Hindlimb muscle (tissue), 1 donor: ENCODE data around the gene ZNF618. TPM values are rescaled to one million over a fixed set of nuclear protein-coding genes. Genes with fewer than 3 reads are reported as not detected.
"Not testable (repeated sequence)": the region's sequence is repeated elsewhere in the genome, so short reads cannot be mapped to it uniquely, and the experiment has no call there.

Source experiments
- DNase-seq: peaks from one replicate; pipeline ENCODE4 v3.0.0-alpha.2; 2013
- polyA plus RNA-seq: library from polyadenylated mRNA; unstranded; fragments of 120-200 nt; gene quantifications from one replicate; pipeline ENCODE4 v1.2.1, GENCODE V29; 2013; ENCODE audit not compliant: insufficient read length

ZNF618 gene
- polyA plus RNA-seq, 1 donor: 15.1 TPM

- DNase-seq: no peak
Measured at GRCh38 chr9:113989714-113990569, 113.8 kb downstream of the ZNF618 start.

DNA sequence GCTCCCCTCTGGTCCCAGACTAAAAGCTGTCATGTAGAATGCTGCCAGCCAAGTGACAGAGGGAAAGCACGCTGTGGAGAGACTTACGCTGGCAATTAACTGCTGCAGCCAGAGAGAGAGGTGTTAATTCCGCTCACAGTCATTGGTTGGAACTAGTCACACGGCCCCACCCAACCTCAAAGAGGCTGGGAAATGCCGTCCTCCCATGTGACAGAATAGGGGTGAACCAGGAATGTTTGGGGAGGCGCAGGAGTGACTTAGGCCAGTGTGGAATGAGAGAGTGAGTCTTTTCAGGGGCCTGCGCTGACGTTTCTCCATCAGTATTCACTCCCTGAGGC is 114.4 kb downstream of the ZNF618 start:
- DNase-seq: no peak

DNA sequence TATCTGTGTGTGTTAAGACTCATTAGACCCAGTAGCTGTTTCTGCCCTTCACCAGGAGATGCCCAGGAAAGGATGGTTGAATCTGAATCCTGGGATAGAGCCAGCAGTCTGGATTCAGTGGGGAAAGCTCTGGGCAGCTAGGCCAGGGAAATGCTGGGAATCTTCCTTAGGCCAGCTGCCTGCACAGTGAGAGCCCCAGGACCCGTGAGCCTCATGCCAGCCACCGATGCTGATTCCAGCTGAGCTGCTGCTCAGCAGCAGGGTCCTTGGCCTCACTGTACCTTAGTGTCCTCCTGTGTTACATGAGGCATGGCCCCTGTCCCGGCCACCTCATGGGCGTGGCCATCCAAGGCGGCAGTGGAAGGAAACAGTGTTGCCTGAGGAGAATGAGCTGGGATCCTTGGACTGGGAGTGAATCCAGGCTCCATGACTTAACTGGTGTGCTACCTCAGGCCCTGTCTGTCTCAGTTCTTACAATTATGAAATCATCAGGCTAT is 114.9 kb downstream of the ZNF618 start:
- DNase-seq: no peak

DNA sequence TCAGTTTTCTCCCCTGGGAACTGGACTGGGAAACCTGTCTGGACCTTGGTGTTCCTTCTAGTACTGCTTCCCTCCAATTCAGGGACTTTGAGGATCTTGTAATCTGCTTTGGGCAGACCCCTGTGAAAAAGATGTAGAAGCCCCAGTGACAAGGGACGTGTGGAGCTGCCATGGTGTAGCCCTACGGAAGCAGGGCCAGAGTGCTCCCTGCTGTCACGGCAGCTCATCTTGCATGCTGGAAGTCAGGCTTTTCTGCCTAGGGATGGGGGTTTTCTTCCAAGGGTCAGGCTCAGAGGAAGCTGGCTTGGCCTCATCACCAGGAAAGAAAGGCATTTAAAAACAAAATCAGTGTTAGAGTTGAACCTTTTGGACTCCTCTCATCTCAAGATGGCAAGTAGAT is 115.6 kb downstream of the ZNF618 start:
- no peak for DNase-seq

DNA sequence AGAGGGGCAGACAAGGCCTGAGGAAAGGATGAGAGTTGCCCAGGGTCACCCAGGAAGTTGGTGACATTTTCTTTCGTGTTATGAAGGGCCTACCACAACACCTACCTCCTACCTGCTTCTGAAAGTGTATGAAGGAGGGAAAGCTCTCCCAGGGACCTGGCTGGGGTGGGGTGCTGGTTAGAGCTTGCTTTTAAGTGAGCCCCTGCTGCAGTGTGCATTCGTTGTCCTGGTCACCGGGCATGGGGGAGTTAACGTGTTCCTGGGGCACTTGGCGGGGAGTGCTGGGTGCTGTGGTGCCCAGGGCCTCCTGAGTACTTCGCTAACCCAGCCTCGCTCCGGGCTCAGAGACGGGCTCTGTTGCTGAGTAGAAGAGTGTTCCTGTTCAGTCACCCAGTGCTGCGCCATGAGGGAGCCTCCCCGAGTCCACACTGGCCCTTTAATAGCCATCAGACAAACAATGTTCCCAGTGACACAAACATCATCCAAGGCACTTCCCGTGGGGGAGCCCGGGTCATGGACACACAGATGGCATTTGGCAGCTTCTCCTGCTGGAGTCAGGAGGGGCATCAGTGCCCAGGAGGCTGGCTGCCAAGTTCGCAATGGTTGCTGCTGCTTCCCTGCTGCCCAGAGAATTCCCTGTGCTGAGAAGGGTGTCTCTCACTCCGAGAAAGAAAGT is 116.3 kb downstream of the ZNF618 start:
- no peak for DNase-seq

DNA sequence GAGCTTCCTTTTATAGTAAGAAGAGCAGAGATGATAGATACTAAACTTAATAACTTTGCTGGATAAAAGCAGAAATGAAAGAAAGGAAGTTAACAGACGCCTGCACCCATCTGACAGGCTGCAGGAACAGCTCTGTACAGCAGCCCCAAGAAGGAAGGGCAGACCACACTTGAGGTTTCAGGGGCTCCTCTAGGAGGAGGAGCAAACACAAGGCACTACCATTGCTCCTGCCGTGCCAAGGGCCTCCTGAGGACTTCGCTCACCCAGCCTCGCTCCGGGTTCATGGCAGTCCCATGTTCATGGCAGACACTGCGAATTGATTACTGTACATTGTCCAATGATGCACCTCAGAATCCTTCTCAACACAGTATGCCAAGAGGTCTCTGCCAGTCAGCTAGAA is 116.9 kb downstream of the ZNF618 start:
- no peak for DNase-seq

DNA sequence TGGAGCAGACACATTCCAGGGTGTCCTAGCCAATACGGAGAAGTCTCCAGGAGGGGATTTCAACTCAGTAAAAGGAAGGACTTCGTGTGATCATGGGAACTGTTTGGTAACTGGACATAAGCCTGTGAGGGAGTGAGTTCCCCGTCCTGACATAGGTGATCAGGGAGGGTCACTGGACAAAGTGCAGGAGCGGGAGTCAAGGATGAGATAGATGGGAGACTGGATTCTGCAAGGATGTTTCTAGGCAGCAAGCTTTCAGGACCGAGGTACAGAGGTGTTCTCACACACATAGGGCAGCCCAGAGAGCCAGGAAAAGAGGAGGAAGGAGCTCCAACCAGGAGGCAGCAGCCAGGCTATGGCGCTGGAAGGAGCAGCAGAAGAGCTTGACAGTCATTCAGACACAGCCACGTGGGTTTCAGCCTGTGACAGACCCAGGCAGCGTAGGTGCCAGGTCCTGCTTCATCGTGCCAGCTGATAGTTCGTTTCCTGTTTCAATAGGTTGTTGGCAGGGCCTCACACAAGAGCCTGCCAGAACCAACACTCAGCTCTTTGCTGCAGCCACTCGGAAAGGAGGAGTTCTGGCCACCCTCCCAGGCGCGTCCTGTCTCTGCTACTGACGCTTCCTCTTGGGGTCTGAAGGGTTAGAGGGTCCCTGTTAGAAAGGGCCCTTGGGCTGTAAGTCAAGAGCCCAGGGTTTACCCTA is 117.9 kb downstream of the ZNF618 start:
- peak; percentile 62 for DNase-seq

DNA sequence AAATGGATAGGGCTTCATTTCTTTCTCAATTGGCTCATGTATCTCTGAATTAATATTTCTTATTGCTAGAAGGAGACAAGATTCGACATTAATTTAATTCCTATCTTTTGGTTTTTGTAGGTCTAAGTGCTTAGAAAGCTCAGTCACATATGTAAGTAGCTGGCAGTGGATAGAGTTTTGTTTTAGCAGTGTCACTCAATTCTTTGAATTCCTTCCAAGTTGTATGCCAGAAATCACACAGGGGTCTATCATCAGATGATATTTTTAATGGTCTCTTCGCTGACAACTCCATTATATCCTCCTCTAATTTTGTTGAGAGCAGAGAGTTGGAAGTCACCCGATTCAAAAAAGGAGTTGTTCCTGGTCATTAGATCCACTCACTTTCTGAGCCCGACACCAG is 119.3 kb downstream of the ZNF618 start:
- DNase-seq: no peak

DNA sequence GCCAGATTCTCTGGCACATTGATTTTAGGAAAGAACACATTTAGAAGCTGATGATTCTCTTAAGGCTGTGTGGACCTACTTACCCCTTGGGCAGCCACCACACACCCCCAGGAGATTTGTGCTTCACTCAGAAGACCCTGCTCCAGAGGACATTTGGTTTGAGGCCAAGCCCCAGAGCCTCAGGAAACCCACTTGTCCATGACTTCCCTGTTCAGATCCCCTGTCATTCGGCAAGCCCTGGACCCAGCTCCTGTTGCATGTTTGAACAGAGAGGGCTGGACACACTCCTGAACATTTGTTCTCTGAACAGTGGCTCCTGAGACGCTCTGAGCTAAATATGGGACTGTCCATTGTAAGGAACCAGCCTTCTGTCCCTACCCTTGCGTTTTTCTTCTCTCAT is 119.9 kb downstream of the ZNF618 start:
- no peak for DNase-seq

DNA sequence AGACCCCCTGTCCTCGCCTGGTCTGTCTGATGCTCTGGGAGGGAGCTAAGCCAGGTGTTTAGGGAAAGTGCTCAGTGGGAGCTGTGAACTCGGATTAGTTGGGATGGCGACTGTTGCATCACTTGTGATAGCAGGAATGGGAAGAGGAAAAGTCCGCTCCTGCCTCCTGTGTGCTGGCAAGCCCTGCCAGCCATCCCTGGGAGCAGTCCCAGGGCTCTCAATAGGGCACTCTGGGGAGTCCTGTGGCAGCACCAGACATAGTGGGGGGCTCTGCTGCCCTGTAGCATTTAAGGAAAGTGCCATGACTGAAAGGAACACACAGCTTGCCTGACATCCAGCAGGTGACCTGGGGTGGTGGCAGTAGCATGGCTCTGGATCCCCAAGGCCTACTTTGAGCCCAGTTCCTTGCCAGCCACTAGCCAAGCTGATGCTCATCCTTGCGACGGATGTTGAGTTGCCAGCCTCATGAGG is 120.5 kb downstream of the ZNF618 start:
- no peak for DNase-seq

DNA sequence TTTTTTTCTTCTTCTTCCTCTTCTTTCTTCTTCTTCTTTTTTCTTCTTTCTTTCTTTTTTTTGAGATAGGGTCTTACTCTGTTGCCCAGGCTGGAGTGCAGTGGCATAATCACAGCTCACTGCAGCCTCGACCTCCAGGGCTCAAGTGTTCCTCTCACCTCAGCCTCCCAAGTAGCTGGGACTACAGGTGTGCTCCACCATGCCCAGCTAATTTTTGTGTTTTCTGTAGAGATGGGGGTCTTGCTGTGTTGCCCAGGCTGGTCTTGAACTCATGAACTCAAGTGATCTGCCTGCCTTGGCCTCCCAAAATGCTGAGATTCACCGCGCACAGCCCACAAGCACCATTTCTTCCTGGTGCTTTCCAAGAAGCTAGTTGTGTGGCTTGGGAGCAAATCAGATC is 121.0 kb downstream of the ZNF618 start:
- DNase-seq: not testable (repeated sequence)

DNA sequence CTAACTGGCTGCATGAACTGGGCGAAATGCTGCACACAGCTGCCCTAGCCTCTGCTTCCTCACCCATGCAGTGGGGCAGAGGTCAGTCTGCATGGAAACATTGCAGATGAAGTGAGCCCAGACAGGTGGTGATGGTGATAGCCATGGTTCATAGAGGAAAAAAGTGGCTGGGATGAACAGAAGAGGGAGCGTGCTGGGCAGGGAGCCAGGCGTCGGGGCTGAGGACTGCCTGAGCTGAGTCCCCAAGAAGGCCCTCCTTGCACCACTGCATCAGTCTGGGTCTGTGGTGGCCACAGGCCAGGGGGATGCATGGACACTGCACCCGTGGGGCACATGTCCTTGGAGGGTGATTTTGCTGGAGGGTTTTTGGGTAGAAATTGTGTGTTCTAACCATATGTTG is 121.5 kb downstream of the ZNF618 start:
- no peak for DNase-seq

- DNase-seq: no peak
Measured at GRCh38 chr9:113998114-113998513, 122.0 kb downstream of the ZNF618 start.

DNA sequence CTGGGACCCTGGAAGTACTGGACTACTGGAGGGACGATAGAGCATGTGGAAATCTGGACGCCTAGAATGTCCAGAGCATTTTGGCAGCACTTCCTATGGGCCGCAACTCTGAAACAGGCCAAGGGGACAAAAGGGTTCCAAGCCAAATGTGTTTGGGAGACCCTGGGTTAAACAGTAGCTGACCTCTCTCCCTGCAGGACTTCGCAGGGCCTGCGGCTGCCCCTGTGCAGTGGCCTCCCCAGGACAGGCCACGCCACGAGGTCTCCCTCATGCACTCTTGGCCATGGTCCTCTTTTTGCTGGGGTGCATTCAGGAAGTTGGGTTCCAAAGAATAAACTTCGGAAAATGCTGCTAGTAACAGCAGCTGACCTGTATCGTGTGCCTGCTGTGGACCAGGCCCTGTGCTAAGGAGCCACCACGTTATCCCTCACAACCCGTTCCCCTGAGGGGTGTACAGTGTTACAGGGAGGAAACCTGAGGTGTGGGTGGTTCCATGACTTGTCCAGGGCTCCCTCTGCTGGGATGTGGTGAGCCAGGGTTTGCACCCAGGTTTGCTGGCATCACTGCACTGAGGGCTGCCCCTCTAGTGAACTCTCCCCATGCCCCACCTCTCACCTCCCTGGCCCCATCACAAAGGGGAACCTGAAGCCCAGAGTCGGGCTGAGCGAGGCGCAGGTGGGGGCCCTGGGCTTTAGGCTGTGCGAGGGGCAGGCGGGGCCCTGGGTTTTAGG is 122.6 kb downstream of the ZNF618 start:
- no peak for DNase-seq

GRCh38 chr9:113999256-114000062 is 123.3 kb downstream of the ZNF618 start:
- no peak for DNase-seq

DNA sequence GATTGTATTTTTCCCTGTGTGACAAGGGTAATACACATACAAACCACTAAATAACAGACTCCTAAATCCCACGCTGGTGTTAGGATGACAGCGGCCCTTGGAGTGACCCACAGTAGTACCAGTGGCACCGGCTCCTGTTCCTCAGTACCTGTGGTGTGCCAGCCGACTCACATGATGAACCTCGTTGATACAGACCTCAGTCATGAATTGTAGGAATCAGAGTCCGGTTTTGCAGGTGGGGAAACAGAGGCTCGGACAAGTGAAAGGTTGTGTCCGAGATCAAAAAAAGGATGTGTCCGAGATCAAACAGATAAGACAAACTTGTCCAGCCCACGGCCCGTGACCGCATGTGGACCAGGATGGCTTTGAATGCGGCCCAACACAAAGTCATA is 124.0 kb downstream of the ZNF618 start:
- DNase-seq: no peak

- no peak for DNase-seq
Measured at GRCh38 chr9:114000671-114001409, 124.7 kb downstream of the ZNF618 start.

- DNase-seq: no peak
Measured at GRCh38 chr9:114001410-114001685, 125.2 kb downstream of the ZNF618 start.

GRCh38 chr9:114001794-114002261 is 125.7 kb downstream of the ZNF618 start:
- no peak for DNase-seq

- DNase-seq: no peak
Measured at GRCh38 chr9:114002271-114002985, 126.3 kb downstream of the ZNF618 start.
